Psoas muscle (tissue), 8 donors: ENCODE measurements around the gene ABCC1. TPM values are rescaled to one million over a fixed set of nuclear protein-coding genes. Genes with fewer than 3 reads are reported as not detected.

Experiments
- ATAC-seq, 4 donors: fragments of 200-7000 bp; cut with Tn5 transposase; one replicate each; pipeline ENCODE4 v1.9.1; 2020; ENCODE audit warnings: moderate library complexity in 3 of 4, mild to moderate bottlenecking in 2 of 4
- DNase-seq, 2 donors: peaks; one replicate each; pipeline ENCODE4 v3.0.0-alpha.2; 2020
- H3K27ac ChIP-seq: fragments of 200-600 bp; one replicate; pipeline ENCODE4 v1.8.0; 2022
- H3K27me3 ChIP-seq, 3 donors: fragments of 200-600 bp in 1 of 3; one replicate each; pipeline versions ENCODE4 v1.6.1 to v1.8.0; 2013 to 2022; ENCODE audit warnings: low read length in 2 of 3, mild to moderate bottlenecking in 2 of 3, moderate library complexity in 1 of 3; ENCODE audit not compliant: insufficient read depth in 3 of 3
- H3K36me3 ChIP-seq, 2 donors: fragments of 200-600 bp in 1 of 2; one replicate each; pipeline versions ENCODE4 v1.6.1 to v1.8.0; 2013 to 2022; ENCODE audit warnings: low read depth in 1 of 2, mild to moderate bottlenecking in 1 of 2, moderate library complexity in 1 of 2; ENCODE audit not compliant: insufficient read depth in 1 of 2
- H3K4me1 ChIP-seq: fragments of 200-600 bp; one replicate; pipeline ENCODE4 v1.8.0; 2022
- H3K4me3 ChIP-seq: fragments of 200-600 bp; one replicate; pipeline ENCODE4 v1.8.0; 2022; ENCODE audit warnings: mild to moderate bottlenecking
- H3K9me3 ChIP-seq: fragments of 200-600 bp; one replicate; pipeline ENCODE4 v1.8.0; 2022
- CTCF ChIP-seq: fragments of 200-600 bp; IDR thresholded peaks from one replicate; pipeline ENCODE4 v1.8.0; 2022; ENCODE audit warnings: antibody characterized with exemption
- WGBS, 3 donors: extraction: QIAGEN DNeasy Blood & Tissue Kit; methylation state at CpG; one replicate each; pipeline versions ENCODE4 v1.1.6 to v1.1.7; 2013; 5-methylcytosine and 5-hydroxymethylcytosine counted together
- intact Hi-C, 2 donors: fragments of 100-400 bp; cut with DNase I; formaldehyde crosslinking; loops; one replicate each; pipeline versions ENCODE4 v1.11.0 to v1.14.2; 2022
- polyA plus RNA-seq, 3 donors: library from polyadenylated mRNA; stranded (reverse); fragments of 200-250 nt; gene quantifications; one replicate each; pipeline ENCODE4 v1.2.3, GENCODE V29; 2013
- total RNA-seq, 4 donors: library from RNA; stranded (reverse); fragmentation: NEBNext Ultra II Directional in 2 of 4; extraction: Animal tissue kit (Norgen Biotek cat#: 25700) in 2 of 4; gene quantifications; one replicate each; pipeline versions ENCODE4 v1.2.1 to v1.2.4, GENCODE V29; 2021 to 2023
- donor health status: healthy with polysubstance abuse.
- donor health status: DM: no; HTN: no; CAD: no; lungs with moderate emphysema.
- donor health status: Bipolar disorder and iron deficiency.
- donor health status: healthy.
- donor health status: DM: yes; HTN: yes; CAD: no.
- donor health status: DM: no; HTN: no; CAD: no.
- donor health status: DM: no; HTN: no; CAD: no.
- donor health status: DM: yes; HTN: yes; CAD: no.

The ABCC1 gene
- total and polyA plus RNA-seq, 7 donors: 7.4 to 36.5 (median 20.5) TPM

GRCh38 chr16:15967655-15968315 lies 18.4 kb downstream of the ABCC1 start:
- no peak for ATAC-seq
- Histone ChIP-seq H3K27ac (no peak overlapping the region), H3K4me1 (peaks cover 31% of the 10 kb centered on the region), H3K9me3 (peaks cover 8% of the 10 kb centered on the region), H3K36me3 (no peaks in the 10 kb centered on the region), H3K27me3 (no peaks in the 10 kb centered on the region), H3K4me3 (no peak overlapping the region)
- TF ChIP-seq CTCF: no peak
- intact Hi-C loops: no loop called here
- WGBS, 3 donors: 74 to 84% (median 79%) methylated on average over 11 of the region's 11 CpGs
- no peak for DNase-seq

GRCh38 chr16:15970202-15970601 lies 20.8 kb downstream of the ABCC1 start:
- ATAC-seq: no peak

GRCh38 chr16:15970743-15971439 lies 21.5 kb downstream of the ABCC1 start:
- no peak for DNase-seq
- H3K9me3 ChIP-seq: peaks cover 8% of the 10 kb centered on the region
- 91 to 93% (median 92%) methylated on average over 7 of the region's 7 CpGs for WGBS, 3 donors

More at GRCh38 chr16:15970202-15970601, 20.8 kb downstream of the ABCC1 start:
- no peak for DNase-seq
- WGBS, 3 donors: 85 to 91% (median 91%) methylated on average over 3 of the region's 3 CpGs
- Histone ChIP-seq H3K4me3 (no peak overlapping the region), H3K36me3 (no peaks in the 10 kb centered on the region), H3K4me1 (peaks cover 25% of the 10 kb centered on the region), H3K27me3 (no peaks in the 10 kb centered on the region), H3K9me3 (peaks cover 8% of the 10 kb centered on the region), H3K27ac (no peak overlapping the region)
- intact Hi-C loops: no loop called here
- no peak for TF ChIP-seq CTCF

GRCh38 chr16:15971440-15971815 lies 22.0 kb downstream of the ABCC1 start:
- Histone ChIP-seq H3K36me3 (no peaks in the 10 kb centered on the region), H3K27ac (no peak overlapping the region), H3K9me3 (peaks cover 8% of the 10 kb centered on the region), H3K4me3 (no peak overlapping the region), H3K27me3 (no peaks in the 10 kb centered on the region), H3K4me1 (peaks cover 32% of the 10 kb centered on the region)
- intact Hi-C loops: no loop called here
- WGBS, 3 donors: 86 to 94% (median 87%) methylated on average over 9 of the region's 9 CpGs
- ATAC-seq (no peak), DNase-seq (no peak)
- TF ChIP-seq CTCF: no peak

More at GRCh38 chr16:15970743-15971439, 21.5 kb downstream of the ABCC1 start:
- Histone ChIP-seq H3K27ac (no peak overlapping the region), H3K27me3 (no peaks in the 10 kb centered on the region), H3K4me3 (no peak overlapping the region), H3K36me3 (no peaks in the 10 kb centered on the region), H3K4me1 (peaks cover 26% of the 10 kb centered on the region)
- ATAC-seq: no peak
- intact Hi-C loops: no loop called here
- TF ChIP-seq CTCF: no peak
